Loucy (cell line): Measurements from ENCODE around the gene FMO1.

ENCODE experiments used
- EZH2phosphoT487 ChIP-seq: fragments of 200-600 bp; IDR thresholded peaks from 2 replicates; pipeline ENCODE4 v1.6.1; 2018; ENCODE audit warnings: antibody characterized with exemption, mild to moderate bottlenecking, moderate library complexity, borderline replicate concordance
- TF ChIP-seq, protein P1 (sequence below): fragments of 200-600 bp; sonication (generic); conservative IDR thresholded peaks from 2 replicates; pipeline ENCODE4 v1.5.1; 2014; ENCODE audit warnings: mild to moderate bottlenecking, antibody characterized with exemption, low read length

DNA sequence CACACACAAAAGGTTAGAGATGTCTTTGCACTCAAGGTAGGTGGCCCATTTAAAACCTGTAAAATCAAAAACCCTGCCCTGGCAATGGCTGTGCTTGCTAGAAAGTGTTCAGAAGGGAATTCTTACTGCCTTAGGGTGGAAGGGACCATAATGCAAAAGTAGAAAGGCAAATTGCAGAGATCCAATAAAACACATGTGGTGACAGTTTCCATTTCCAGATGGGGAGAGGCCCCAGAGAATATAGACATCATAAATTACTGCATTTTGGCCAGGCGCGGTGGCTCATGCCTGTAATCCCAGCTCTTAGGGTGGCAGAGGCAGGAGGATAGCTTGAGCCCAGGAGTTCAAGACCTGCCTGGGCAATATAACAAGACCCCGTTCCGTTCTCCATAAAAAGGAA is 13.0 kb downstream of the FMO1 start:
- TF ChIP-seq, protein P1, sequence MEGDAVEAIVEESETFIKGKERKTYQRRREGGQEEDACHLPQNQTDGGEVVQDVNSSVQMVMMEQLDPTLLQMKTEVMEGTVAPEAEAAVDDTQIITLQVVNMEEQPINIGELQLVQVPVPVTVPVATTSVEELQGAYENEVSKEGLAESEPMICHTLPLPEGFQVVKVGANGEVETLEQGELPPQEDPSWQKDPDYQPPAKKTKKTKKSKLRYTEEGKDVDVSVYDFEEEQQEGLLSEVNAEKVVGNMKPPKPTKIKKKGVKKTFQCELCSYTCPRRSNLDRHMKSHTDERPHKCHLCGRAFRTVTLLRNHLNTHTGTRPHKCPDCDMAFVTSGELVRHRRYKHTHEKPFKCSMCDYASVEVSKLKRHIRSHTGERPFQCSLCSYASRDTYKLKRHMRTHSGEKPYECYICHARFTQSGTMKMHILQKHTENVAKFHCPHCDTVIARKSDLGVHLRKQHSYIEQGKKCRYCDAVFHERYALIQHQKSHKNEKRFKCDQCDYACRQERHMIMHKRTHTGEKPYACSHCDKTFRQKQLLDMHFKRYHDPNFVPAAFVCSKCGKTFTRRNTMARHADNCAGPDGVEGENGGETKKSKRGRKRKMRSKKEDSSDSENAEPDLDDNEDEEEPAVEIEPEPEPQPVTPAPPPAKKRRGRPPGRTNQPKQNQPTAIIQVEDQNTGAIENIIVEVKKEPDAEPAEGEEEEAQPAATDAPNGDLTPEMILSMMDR: no peak
- TF ChIP-seq EZH2phosphoT487: no peak
